B cell (primary cell): ENCODE data around the gene ZC3H7A.

Experiments used
- CTCF ChIP-seq: fragments of 200-600 bp; IDR thresholded peaks from one replicate; pipeline ENCODE4 v1.8.0; 2022; ENCODE audit warnings: antibody characterized with exemption, mild to moderate bottlenecking
- EZH2 ChIP-seq: IDR thresholded peaks from 2 replicates; pipeline ENCODE4 v1.6.1; 2012; ENCODE audit warnings: borderline replicate concordance, low read depth, mild to moderate bottlenecking, moderate library complexity, low read length; ENCODE audit not compliant: insufficient read depth, poor library complexity, severe bottlenecking

GRCh38 chr16:11738742-11739544, 58.1 kb downstream of the ZC3H7A start:
- TF ChIP-seq CTCF (no peak), EZH2 (no peak)
